HCT116 (cell line): ENCODE results near the gene CTIF. TPM values are rescaled to one million over a fixed set of nuclear protein-coding genes. Genes with fewer than 3 reads are reported as not detected.

ENCODE experiments used
- ATAC-seq: fragments of 200-7000 bp; cut with Tn5 transposase; 2 replicates; pipeline ENCODE4 v1.9.1; 2020; ENCODE audit warnings: mild to moderate bottlenecking, moderate library complexity
- BruUV-seq: library from RNA; stranded (reverse); fragments of 400-500 nt; replicated peaks from 2 replicates; lab custom pipeline; 2021; lab: Mats Ljungman, UMichigan
- CTCF ChIA-PET: fragments of 300-600 bp; sonication (Branson Sonifier 250); formaldehyde crosslinking; loops from one replicate; lab custom pipeline; 2021; ENCODE audit warnings: antibody characterized with exemption; lab: Charles Lee
- POLR2A ChIA-PET: fragments of 300-600, 350-600 bp; sonication (Branson Sonifier 250); formaldehyde crosslinking; loops from one replicate; lab custom pipeline; 2021; ENCODE audit warnings: antibody characterized with exemption; lab: Charles Lee
- RAD21 ChIA-PET, 2 experiments: fragments of 300-600 bp; sonication (Branson Sonifier 250); formaldehyde crosslinking; loops; one replicate each; lab custom pipeline; 2023; ENCODE audit warnings: low total read pairs in 2 of 2; ENCODE audit not compliant: uncharacterized antibody in 2 of 2, unreplicated experiment in 2 of 2, low non-redundant PET in 1 of 2; lab: Charles Lee
- DNase-seq: peaks from one replicate; pipeline ENCODE4 v3.0.0-alpha.2; 2010; ENCODE audit warnings: low read depth, low spot score
- H2AFZ ChIP-seq: fragments of 200-600 bp; shearing (Covaris generic), sonication (generic); 2 replicates; pipeline ENCODE4 v1.6.1; 2017; ENCODE audit warnings: low read depth, mixed run types, mixed read lengths, antibody characterized with exemption, low read length; ENCODE audit not compliant: poor library complexity, severe bottlenecking
- H3K27ac ChIP-seq: 2 replicates; pipeline ENCODE4 v1.5.1; 2012; ENCODE audit warnings: low read depth, low read length
- H3K27me3 ChIP-seq: fragments of 200-600 bp; sonication (generic); 2 replicates; pipeline ENCODE4 v1.6.1; 2016; ENCODE audit warnings: mixed run types, low read length, mixed read lengths; ENCODE audit not compliant: insufficient read depth
- H3K36me3 ChIP-seq, 2 experiments: fragments of 200-500 bp in 1 of 2; fragments of 200-600 bp in 1 of 2; sonication (Bioruptor generic) in 1 of 2; sonication (generic) in 1 of 2; 2 replicates each; pipeline versions ENCODE4 v1.5.1 to v1.6.1; 2014 to 2016; ENCODE audit warnings: low read length in 2 of 2, inconsistent platforms in 1 of 2, mixed read lengths in 1 of 2, mixed run types in 1 of 2; ENCODE audit not compliant: insufficient read depth in 2 of 2, control insufficient read depth in 1 of 2
- H3K4me1 ChIP-seq, 2 experiments: fragments of 200-600 bp in 1 of 2; sonication (generic) in 1 of 2; 2 replicates each; pipeline versions ENCODE4 v1.5.1 to v1.6.1; 2012 to 2017; ENCODE audit warnings: low read length in 2 of 2, inconsistent platforms in 1 of 2, mild to moderate bottlenecking in 1 of 2, mixed read lengths in 1 of 2, mixed run types in 1 of 2, moderate library complexity in 1 of 2; ENCODE audit not compliant: insufficient read depth in 2 of 2, control insufficient read depth in 1 of 2
- H3K4me2 ChIP-seq: fragments of 200-600 bp; sonication (generic); 2 replicates; pipeline ENCODE4 v1.6.1; 2017; ENCODE audit warnings: mixed run types, low read length, mixed read lengths
- H3K4me3 ChIP-seq, 2 experiments: fragments of 200-600 bp in 1 of 2; sonication (generic) in 1 of 2; replicated peaks in 1 of 2; 2 replicates each; pipeline ENCODE4 v1.5.1; 2011 to 2016; ENCODE audit warnings: low read length in 2 of 2, control low read depth in 1 of 2, low read depth in 1 of 2, mild to moderate bottlenecking in 1 of 2, mixed read lengths in 1 of 2, mixed run types in 1 of 2
- H3K79me2 ChIP-seq: fragments of 200-600 bp; sonication (generic); 2 replicates; pipeline ENCODE4 v1.6.1; 2017; ENCODE audit warnings: mild to moderate bottlenecking, mixed run types, low read length, moderate library complexity, mixed read lengths; ENCODE audit not compliant: insufficient read depth
- H3K9ac ChIP-seq: fragments of 200-600 bp; sonication (generic); 2 replicates; pipeline ENCODE4 v1.6.1; 2016; ENCODE audit warnings: low read length, mixed read lengths
- H3K9me2 ChIP-seq: fragments of 200-600 bp; sonication (generic), shearing (Covaris generic); 2 replicates; pipeline ENCODE4 v1.6.1; 2017; ENCODE audit warnings: mixed run types, mild to moderate bottlenecking, moderate library complexity; ENCODE audit not compliant: insufficient read depth
- H3K9me3 ChIP-seq, 2 experiments: fragments of 200-500 bp in 1 of 2; fragments of 200-600 bp in 1 of 2; sonication (Bioruptor generic) in 1 of 2; sonication (generic) in 1 of 2; 2 replicates each; pipeline ENCODE4 v1.6.1; 2014 to 2017; ENCODE audit warnings: low read length in 2 of 2, mixed read lengths in 2 of 2, inconsistent platforms in 1 of 2, low read depth in 1 of 2, mild to moderate bottlenecking in 1 of 2, mixed run types in 1 of 2, moderate library complexity in 1 of 2; ENCODE audit not compliant: control insufficient read depth in 1 of 2, insufficient read depth in 1 of 2
- H4K20me1 ChIP-seq: fragments of 200-600 bp; sonication (generic), shearing (Covaris generic); 2 replicates; pipeline ENCODE4 v1.6.1; 2017; ENCODE audit warnings: mixed run types, mild to moderate bottlenecking, moderate library complexity; ENCODE audit not compliant: insufficient read depth
- CEBPB ChIP-seq: IDR thresholded peaks from 2 replicates; pipeline ENCODE4 v1.6.1; 2012; ENCODE audit warnings: low read depth
- EGR1 ChIP-seq: IDR thresholded peaks from 2 replicates; pipeline ENCODE4 v1.6.1; 2012; ENCODE audit warnings: low read depth
- EZH2 ChIP-seq: fragments of 200-600 bp; sonication (generic); IDR thresholded peaks from 2 replicates; pipeline ENCODE4 v1.6.1; 2017; ENCODE audit warnings: antibody characterized with exemption, mixed run types
- FOSL1 ChIP-seq: IDR thresholded peaks from 2 replicates; pipeline ENCODE4 v1.6.1; 2012; ENCODE audit warnings: low read depth
- SP1 ChIP-seq: IDR thresholded peaks from 2 replicates; pipeline ENCODE4 v1.6.1; 2012; ENCODE audit warnings: low read depth
- SRF ChIP-seq: IDR thresholded peaks from 2 replicates; pipeline ENCODE4 v1.6.1; 2012; ENCODE audit warnings: low read depth
- YY1 ChIP-seq: IDR thresholded peaks from 2 replicates; pipeline ENCODE4 v1.6.1; 2011; ENCODE audit warnings: low read length, low read depth, moderate library complexity, mild to moderate bottlenecking; ENCODE audit not compliant: insufficient replicate concordance; ENCODE audit errors: extremely low read depth
- intact Hi-C: fragments of 100-400 bp; cut with micrococcal nuclease; formaldehyde crosslinking; loops from 2 replicates; pipeline ENCODE4 v1.10.0; 2022
- total RNA-seq: library from RNA; stranded (reverse); gene quantifications from one replicate; pipeline ENCODE4 v1.2.1, GENCODE V29; 2021; ENCODE audit not compliant: unreplicated experiment
- TF ChIP-seq, protein P1 (sequence below), 3 experiments: fragments of 200-600 bp in 1 of 3; sonication (generic) in 1 of 3; IDR thresholded peaks in 2 of 3; conservative IDR thresholded peaks in 1 of 3; 2 replicates each; pipeline ENCODE4 v1.5.1; 2012 to 2017; ENCODE audit warnings: low read depth in 2 of 3, low read length in 2 of 3, antibody characterized with exemption in 1 of 3, borderline replicate concordance in 1 of 3, control low read depth in 1 of 3, mild to moderate bottlenecking in 1 of 3, mixed read lengths in 1 of 3, mixed run types in 1 of 3, moderate library complexity in 1 of 3; ENCODE audit not compliant: insufficient read depth in 1 of 3
- TF ChIP-seq, protein P2 (sequence below): IDR thresholded peaks from 2 replicates; pipeline ENCODE4 v1.6.1; 2012; ENCODE audit warnings: low read depth
- TF ChIP-seq, protein P3 (sequence below): IDR thresholded peaks from 2 replicates; pipeline ENCODE4 v1.6.1; 2012
- TF ChIP-seq, protein P4 (sequence below): IDR thresholded peaks from 2 replicates; pipeline ENCODE4 v1.6.1; 2012

The CTIF gene
- total RNA-seq, 1 experiment from 2014 or later, result 19.7 TPM

DNA sequence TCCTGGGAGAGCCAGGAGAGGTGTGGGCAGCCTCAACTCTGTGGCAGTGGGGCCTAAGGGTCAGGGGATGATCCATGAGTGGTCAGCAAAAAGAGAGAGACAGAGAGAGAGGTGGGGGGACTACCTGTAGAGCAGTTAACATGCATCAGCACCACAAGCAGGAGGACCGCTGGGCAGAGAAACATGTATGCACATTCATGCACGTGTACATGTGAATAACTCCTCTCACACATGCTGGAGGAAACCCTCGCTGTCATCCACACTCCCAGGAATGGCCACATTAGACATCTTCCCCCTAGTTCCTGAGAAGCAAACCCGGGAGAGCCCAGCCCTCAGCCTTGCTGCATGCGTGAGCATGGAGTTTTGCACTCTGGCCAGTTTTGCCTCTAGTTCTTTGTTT is 245.8 kb downstream of the CTIF start (continued):
- TF ChIP-seq, protein P1, sequence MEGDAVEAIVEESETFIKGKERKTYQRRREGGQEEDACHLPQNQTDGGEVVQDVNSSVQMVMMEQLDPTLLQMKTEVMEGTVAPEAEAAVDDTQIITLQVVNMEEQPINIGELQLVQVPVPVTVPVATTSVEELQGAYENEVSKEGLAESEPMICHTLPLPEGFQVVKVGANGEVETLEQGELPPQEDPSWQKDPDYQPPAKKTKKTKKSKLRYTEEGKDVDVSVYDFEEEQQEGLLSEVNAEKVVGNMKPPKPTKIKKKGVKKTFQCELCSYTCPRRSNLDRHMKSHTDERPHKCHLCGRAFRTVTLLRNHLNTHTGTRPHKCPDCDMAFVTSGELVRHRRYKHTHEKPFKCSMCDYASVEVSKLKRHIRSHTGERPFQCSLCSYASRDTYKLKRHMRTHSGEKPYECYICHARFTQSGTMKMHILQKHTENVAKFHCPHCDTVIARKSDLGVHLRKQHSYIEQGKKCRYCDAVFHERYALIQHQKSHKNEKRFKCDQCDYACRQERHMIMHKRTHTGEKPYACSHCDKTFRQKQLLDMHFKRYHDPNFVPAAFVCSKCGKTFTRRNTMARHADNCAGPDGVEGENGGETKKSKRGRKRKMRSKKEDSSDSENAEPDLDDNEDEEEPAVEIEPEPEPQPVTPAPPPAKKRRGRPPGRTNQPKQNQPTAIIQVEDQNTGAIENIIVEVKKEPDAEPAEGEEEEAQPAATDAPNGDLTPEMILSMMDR (IDR thresholded peaks at IDR 0.05 in 2 of 3, conservative IDR thresholded peaks at IDR 0.05 in 1 of 3; ENCODE audit: borderline replicate concordance in 1 of 3, insufficient read depth in 1 of 3, low read depth in 2 of 3, low read length in 2 of 3), result no peak

DNA sequence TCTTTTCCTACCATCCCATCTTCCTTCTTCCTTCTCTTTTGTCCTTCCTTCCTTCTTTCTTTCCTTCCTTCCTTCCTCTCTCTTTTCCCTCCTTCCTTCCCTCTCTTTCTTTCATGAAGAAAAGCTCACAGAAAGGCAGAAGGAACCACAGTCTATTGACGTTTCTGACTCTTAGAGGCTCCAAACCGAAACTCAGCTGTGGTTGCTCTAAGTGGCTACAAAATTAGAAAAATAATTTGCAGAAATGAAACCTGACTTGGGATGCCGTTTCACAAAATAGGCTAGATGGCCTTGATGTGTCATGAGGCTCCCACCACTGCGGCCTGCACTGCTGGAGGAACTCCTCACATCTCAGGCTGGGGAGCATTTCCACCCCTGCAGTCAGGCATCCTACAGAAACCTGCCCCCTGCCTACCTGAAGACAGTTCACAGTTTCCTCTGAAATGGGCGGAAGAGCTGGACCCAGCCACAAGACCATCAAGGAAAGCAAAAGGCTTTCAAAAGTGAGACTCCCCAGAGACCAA is 246.3 kb downstream of the CTIF start:
- Histone ChIP-seq H3K9me3 (no peaks in the 10 kb centered on the region), H3K4me1 (peaks cover 9 to 17% of the 10 kb centered on the region in 2 experiments), H2AFZ (no peak overlapping the region), H3K4me3 (no peak overlapping the region), H3K9ac (no peak overlapping the region), H3K4me2 (no peak overlapping the region), H3K9me2 (no peaks in the 10 kb centered on the region), H3K27ac (no peak overlapping the region), H3K79me2 (no peaks in the 10 kb centered on the region), H3K27me3 (no peaks in the 10 kb centered on the region), H3K36me3 (no peaks in the 10 kb centered on the region), H4K20me1 (no peaks in the 10 kb centered on the region)
- ChIA-PET CTCF (no interaction called here), POLR2A (no interaction called here), RAD21 (no interaction called here)
- TF ChIP-seq SRF, result no peak
- TF ChIP-seq, protein P2, sequence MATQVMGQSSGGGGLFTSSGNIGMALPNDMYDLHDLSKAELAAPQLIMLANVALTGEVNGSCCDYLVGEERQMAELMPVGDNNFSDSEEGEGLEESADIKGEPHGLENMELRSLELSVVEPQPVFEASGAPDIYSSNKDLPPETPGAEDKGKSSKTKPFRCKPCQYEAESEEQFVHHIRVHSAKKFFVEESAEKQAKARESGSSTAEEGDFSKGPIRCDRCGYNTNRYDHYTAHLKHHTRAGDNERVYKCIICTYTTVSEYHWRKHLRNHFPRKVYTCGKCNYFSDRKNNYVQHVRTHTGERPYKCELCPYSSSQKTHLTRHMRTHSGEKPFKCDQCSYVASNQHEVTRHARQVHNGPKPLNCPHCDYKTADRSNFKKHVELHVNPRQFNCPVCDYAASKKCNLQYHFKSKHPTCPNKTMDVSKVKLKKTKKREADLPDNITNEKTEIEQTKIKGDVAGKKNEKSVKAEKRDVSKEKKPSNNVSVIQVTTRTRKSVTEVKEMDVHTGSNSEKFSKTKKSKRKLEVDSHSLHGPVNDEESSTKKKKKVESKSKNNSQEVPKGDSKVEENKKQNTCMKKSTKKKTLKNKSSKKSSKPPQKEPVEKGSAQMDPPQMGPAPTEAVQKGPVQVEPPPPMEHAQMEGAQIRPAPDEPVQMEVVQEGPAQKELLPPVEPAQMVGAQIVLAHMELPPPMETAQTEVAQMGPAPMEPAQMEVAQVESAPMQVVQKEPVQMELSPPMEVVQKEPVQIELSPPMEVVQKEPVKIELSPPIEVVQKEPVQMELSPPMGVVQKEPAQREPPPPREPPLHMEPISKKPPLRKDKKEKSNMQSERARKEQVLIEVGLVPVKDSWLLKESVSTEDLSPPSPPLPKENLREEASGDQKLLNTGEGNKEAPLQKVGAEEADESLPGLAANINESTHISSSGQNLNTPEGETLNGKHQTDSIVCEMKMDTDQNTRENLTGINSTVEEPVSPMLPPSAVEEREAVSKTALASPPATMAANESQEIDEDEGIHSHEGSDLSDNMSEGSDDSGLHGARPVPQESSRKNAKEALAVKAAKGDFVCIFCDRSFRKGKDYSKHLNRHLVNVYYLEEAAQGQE, result no peak
- TF ChIP-seq SP1, result no peak
- no peak for TF ChIP-seq FOSL1
- no peak for TF ChIP-seq CEBPB
- no peak for TF ChIP-seq EGR1
- TF ChIP-seq, protein P3, sequence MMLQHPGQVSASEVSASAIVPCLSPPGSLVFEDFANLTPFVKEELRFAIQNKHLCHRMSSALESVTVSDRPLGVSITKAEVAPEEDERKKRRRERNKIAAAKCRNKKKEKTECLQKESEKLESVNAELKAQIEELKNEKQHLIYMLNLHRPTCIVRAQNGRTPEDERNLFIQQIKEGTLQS, result no peak
- TF ChIP-seq, protein P4, sequence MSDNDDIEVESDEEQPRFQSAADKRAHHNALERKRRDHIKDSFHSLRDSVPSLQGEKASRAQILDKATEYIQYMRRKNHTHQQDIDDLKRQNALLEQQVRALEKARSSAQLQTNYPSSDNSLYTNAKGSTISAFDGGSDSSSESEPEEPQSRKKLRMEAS, result no peak
- TF ChIP-seq YY1, result no peak
- no peak for TF ChIP-seq EZH2
- DNase-seq, result no peak
- no peak for ATAC-seq
- intact Hi-C loops, result no loop called here
- BruUV-seq, result no TSS peak
